Stimulated activated CD8-positive, alpha-beta memory T cell treated with anti-CD3 and anti-CD28 coated beads, Interleukin-15, amount 100 ng/mL, for 4 hours (primary cell): ENCODE data around the gene SEM1.
"Not testable (repeated sequence)": the region's sequence is repeated elsewhere in the genome, so short reads cannot be mapped to it uniquely, and the experiment has no call there.

ENCODE experiments used
- DNase-seq, 2 donors: peaks; one replicate each; pipeline ENCODE4 v3.0.0-alpha.2; 2020; ENCODE audit warnings: low read depth in 2 of 2

Gene SEM1

GRCh38 chr7:96701258-96701657, 8.4 kb downstream of the SEM1 start:
- no peak for DNase-seq

- no peak for DNase-seq
These were observed 9.1 kb downstream of the SEM1 start for GRCh38 chr7:96700516-96700915.

GRCh38 chr7:96699219-96699871, 10.3 kb downstream of the SEM1 start:
- DNase-seq: no peak

GRCh38 chr7:96698449-96698848, 11.2 kb downstream of the SEM1 start:
- DNase-seq: not testable (repeated sequence)

- DNase-seq: no peak
These were observed 11.8 kb downstream of the SEM1 start for GRCh38 chr7:96697822-96698221.

GRCh38 chr7:96695581-96695980, 14.1 kb downstream of the SEM1 start:
- DNase-seq: no peak

GRCh38 chr7:96694082-96694481, 15.6 kb downstream of the SEM1 start:
- DNase-seq: no peak

- no peak for DNase-seq
These were observed 17.9 kb downstream of the SEM1 start for GRCh38 chr7:96691702-96692101.

- DNase-seq: no peak
These were observed 20.2 kb downstream of the SEM1 start for GRCh38 chr7:96689414-96689813.

- no peak for DNase-seq
These were observed 23.3 kb downstream of the SEM1 start for GRCh38 chr7:96686305-96686704.

GRCh38 chr7:96685755-96686154, 23.9 kb downstream of the SEM1 start:
- DNase-seq: no peak

GRCh38 chr7:96685353-96685752, 24.3 kb downstream of the SEM1 start:
- no peak for DNase-seq

GRCh38 chr7:96679886-96680285, 29.8 kb downstream of the SEM1 start:
- no peak for DNase-seq

- no peak for DNase-seq
These were observed 32.7 kb downstream of the SEM1 start for GRCh38 chr7:96676919-96677318.

- no peak for DNase-seq
These were observed 34.1 kb downstream of the SEM1 start for GRCh38 chr7:96675548-96675947.

- no peak for DNase-seq
These were observed 35.1 kb downstream of the SEM1 start for GRCh38 chr7:96674565-96674964.

- no peak for DNase-seq
These were observed 37.8 kb downstream of the SEM1 start for GRCh38 chr7:96671854-96672253.

- no peak for DNase-seq
These were observed 39.0 kb downstream of the SEM1 start for GRCh38 chr7:96670338-96671289.

GRCh38 chr7:96669812-96670211, 39.8 kb downstream of the SEM1 start:
- no peak for DNase-seq

GRCh38 chr7:96667026-96667425, 42.6 kb downstream of the SEM1 start:
- no peak for DNase-seq

GRCh38 chr7:96665689-96666088, 44.0 kb downstream of the SEM1 start:
- DNase-seq: no peak

GRCh38 chr7:96664793-96665192, 44.9 kb downstream of the SEM1 start:
- DNase-seq: no peak

GRCh38 chr7:96663871-96664445, 45.7 kb downstream of the SEM1 start:
- no peak for DNase-seq
